ENCODE data around the gene TMEM236.
A peak's percentile ranks its signal among the peaks of the same experiment; 100 is the strongest.

The TMEM236 gene

DNA sequence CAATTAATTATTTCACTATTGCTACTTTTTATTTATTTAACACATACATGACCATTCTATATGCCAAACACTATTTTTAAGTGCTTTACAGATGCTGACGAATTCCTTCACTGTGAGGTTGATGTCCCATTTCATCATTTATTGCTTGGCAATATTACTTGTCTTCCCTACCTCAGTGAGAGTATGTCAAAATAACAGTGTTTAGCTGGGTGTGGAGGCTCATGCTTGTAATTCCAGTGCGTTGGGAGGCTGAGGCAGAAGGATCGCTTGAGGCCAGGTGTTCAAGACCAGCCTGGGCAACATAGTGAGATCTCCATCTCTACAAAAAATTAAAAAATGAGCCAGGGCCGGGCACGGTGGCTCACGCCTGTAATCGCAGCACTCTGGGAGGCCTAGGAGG lies 37.4 kb downstream of the TMEM236 start:
- peaks cover 3% of the 10 kb centered on the region for H3K27me3 Mint-ChIP-seq
- ATAC-seq (no peak), DNase-seq (no peak)
- peaks cover 4% of the 10 kb centered on the region for H3K4me1 Mint-ChIP-seq
- no peak overlapping the region for H3K4me3 Mint-ChIP-seq
- H3K36me3 Mint-ChIP-seq (ENCODE audit: low read depth): no peaks in the 10 kb centered on the region
- no peak overlapping the region for H3K27ac Mint-ChIP-seq
- no peaks in the 10 kb centered on the region for H3K9me3 Mint-ChIP-seq

DNA sequence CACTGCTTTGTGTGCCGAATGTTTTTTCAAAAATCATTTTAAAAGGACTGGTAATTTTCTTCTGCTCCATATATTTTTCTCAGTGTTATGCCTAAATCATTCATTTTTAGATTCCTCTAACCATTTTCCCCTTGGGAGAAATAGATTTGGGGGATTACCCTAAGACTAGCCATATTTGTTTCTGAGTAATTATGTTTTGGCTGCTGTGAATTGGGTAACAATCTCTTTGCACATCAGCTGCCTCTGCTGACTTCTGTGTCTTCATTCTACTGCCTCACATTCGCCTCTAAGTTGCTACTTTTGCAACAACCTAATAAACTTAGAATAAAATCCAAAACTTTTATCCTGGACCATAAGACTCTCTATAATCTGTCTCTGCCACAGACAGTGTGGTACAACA lies 38.6 kb downstream of the TMEM236 start:
- Mint-ChIP-seq H3K27ac (no peak overlapping the region), H3K4me3 (no peak overlapping the region)
- no peak for ATAC-seq

DNA sequence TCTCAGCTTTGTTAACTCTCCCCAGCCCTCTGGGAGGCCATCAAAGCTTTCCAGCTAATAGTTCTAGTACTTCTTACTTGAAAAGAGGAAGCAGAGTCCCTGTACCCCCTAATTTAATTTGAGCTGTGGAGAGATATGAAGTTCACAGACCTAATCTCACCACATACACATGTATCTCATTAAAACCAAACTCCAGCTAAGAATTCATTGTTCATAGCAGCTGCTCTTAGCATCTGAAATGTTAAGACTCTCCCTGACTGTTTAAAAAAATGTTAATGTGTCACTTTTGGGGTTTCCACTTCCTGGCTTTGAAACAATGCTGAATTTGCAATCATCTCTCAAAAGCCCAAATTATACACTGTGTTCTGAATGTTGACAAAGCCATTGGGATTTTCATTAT lies 41.0 kb downstream of the TMEM236 start:
- ATAC-seq (no peak), DNase-seq (no peak)
- no peak overlapping the region for H3K4me3 Mint-ChIP-seq
- H3K27ac Mint-ChIP-seq: no peak overlapping the region
- H3K36me3 Mint-ChIP-seq (ENCODE audit: low read depth): no peaks in the 10 kb centered on the region
- H3K27me3 Mint-ChIP-seq: peaks cover 3% of the 10 kb centered on the region
- no peaks in the 10 kb centered on the region for H3K9me3 Mint-ChIP-seq
- peaks cover 4% of the 10 kb centered on the region for H3K4me1 Mint-ChIP-seq

More for the DNA sequence above, 38.6 kb downstream of the TMEM236 start:
- Mint-ChIP-seq H3K4me1 (peaks cover 4% of the 10 kb centered on the region), H3K36me3 (ENCODE audit: low read depth) (no peaks in the 10 kb centered on the region), H3K27me3 (peaks cover 3% of the 10 kb centered on the region), H3K9me3 (no peaks in the 10 kb centered on the region)
- no peak for DNase-seq

DNA sequence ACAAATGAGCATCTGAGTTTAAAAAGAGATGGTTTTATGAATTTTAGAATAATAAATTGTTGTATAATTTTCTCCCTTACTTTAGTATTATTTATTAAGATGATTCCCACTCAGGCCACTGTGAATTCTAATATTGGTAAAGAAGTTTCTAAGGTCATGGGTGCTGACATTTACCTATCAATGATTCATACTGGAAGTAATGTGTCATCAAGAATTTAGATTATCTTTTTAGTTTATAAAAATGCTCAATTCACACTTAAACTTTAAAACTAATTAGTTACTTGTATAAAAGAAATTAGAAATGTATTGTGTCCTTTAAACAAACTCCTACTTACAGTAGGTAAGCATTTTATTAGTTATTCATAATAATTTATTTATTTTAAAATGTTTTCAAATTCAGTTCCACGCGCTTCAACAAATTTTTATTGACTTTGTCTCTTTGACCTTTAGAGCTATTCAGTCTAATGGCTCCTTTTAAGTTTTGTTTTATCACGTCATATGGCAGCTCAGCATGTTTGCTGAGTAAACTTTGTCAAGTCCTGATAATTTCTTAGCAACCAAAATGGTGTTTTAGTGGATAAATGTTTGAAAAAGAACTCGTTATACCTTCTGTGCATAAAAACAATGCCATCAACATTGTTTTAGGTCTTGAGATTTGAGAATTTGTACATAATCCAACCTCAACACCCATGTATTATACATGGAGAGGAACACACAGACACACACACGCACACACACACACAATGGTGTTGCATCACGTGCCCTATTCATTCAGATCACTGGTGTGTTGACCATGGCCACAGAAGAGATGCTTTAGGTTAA lies 42.0 kb downstream of the TMEM236 start:
- Mint-ChIP-seq H3K4me3 (no peak overlapping the region), H3K4me1 (peaks cover 4% of the 10 kb centered on the region), H3K36me3 (ENCODE audit: low read depth) (no peaks in the 10 kb centered on the region), H3K9me3 (no peaks in the 10 kb centered on the region), H3K27ac (no peak overlapping the region), H3K27me3 (peaks cover 3% of the 10 kb centered on the region)
- no peak for DNase-seq
- ATAC-seq: no peak

DNA sequence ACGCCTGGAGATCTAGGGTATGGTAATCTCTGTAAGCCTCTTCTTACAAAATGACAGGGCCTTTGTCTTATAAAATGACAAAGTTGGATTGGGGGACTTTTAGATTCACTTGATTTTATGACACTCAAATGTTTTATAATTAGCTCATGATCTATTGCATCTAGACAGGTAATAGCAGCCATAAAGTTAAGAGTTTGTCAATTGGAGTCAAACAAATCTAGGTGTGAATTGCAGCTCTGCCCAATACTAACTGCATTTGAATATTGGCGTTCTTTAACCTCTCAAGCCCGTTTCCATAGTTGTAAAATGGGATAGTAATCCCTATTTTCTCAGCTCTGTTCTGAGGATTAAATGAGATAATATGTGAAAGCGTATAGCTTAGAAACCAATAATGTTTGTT lies 43.1 kb downstream of the TMEM236 start:
- Mint-ChIP-seq H3K27ac (no peak overlapping the region), H3K4me1 (peaks cover 4% of the 10 kb centered on the region), H3K9me3 (no peaks in the 10 kb centered on the region), H3K36me3 (ENCODE audit: low read depth) (no peaks in the 10 kb centered on the region), H3K4me3 (no peak overlapping the region), H3K27me3 (peaks cover 3% of the 10 kb centered on the region)
- ATAC-seq (no peak), DNase-seq (no peak)

DNA sequence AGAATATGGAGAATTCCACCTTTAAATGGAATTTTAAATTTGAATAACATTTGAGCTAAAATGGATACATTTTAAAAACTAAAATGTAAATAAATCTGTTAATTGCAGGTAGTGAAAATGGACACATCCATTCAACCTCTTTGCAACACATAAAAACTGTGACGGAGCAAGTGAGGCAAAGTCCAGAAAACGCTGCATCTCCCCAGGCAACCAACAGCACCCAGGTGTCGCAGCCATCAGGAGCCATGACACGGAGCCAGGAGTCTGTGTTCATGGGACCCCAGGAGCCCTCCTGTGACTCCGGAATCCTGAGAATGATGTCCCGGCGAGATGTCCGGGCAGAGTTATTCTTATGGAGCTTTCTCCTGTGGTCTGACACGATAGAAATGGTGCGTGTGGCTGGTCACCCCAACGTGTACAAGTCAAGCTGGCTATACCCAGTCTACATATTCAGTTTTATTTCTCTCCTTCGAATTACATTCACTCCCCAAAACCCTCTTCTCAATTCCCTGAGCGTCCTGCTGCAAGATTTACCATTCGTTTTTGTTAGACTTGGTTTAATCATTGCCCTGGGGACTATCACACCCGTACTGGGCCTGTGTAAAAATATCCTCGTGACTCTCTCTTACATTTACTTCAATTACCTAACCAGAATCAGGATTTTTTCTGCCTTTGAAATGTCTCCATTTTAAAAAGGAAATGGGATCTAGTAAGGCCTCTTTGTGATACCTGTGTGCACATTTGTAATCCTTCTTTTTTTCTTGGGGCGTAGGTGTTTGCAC lies 44.0 kb downstream of the TMEM236 start:
- no peak for ATAC-seq
- no peaks in the 10 kb centered on the region for H3K36me3 Mint-ChIP-seq (ENCODE audit: low read depth)
- H3K27me3 Mint-ChIP-seq: peaks cover 3% of the 10 kb centered on the region
- H3K27ac Mint-ChIP-seq: no peak overlapping the region
- no peak for DNase-seq
- no peak overlapping the region for H3K4me3 Mint-ChIP-seq
- no peaks in the 10 kb centered on the region for H3K9me3 Mint-ChIP-seq
- H3K4me1 Mint-ChIP-seq: peaks cover 4% of the 10 kb centered on the region

DNA sequence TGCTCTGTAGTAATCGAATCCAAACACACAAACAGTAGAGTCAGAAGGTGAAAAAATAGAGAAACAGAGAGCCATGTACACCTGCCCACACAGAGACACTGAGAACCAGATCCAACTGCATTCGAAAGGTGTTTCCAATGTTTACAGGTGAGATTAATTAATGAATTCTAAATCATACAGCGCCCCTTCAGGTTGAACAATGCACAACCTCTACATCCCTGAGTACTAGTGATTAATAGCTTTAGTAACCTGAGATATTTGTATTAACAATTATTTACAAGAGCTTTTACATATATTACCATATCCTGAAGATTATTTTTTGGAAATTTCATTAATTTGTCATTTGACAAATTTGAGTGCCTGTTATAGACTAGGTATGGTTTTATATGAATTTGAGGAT lies 49.5 kb downstream of the TMEM236 start:
- no peaks in the 10 kb centered on the region for H3K36me3 Mint-ChIP-seq (ENCODE audit: low read depth)

DNA sequence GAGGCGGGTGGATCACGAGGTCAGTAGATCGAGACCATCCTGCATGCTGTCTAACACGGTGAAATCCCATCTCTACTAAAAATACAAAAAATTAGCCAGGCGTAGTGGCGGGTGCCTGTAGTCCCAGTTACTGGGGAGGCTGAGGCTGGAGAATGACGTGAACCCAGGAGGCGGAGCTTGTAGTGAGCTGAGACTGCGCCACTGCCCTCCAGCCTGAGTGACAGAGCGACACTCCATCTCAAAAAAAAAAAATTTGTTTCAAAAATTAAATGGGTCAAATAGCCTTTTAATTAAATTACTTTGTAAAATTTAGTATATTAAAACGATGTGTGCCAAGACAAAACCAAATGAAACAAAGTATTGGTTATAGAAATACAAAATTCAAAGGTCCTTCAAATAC lies 50.3 kb downstream of the TMEM236 start:
- no peak for ATAC-seq
- peaks cover 12% of the 10 kb centered on the region for H3K4me1 Mint-ChIP-seq
- H3K4me3 Mint-ChIP-seq: no peak overlapping the region
- DNase-seq: no peak
- H3K36me3 Mint-ChIP-seq (ENCODE audit: low read depth): no peaks in the 10 kb centered on the region
- H3K27me3 Mint-ChIP-seq: peaks cover 7% of the 10 kb centered on the region
- no peaks in the 10 kb centered on the region for H3K9me3 Mint-ChIP-seq
- no peak overlapping the region for H3K27ac Mint-ChIP-seq

More for the DNA sequence above, 49.5 kb downstream of the TMEM236 start:
- no peaks in the 10 kb centered on the region for H3K9me3 Mint-ChIP-seq
- H3K27me3 Mint-ChIP-seq: peaks cover 6% of the 10 kb centered on the region
- H3K4me3 Mint-ChIP-seq: no peak overlapping the region
- no peak for ATAC-seq
- DNase-seq: no peak
- H3K27ac Mint-ChIP-seq: no peak overlapping the region
- H3K4me1 Mint-ChIP-seq: peaks cover 12% of the 10 kb centered on the region

DNA sequence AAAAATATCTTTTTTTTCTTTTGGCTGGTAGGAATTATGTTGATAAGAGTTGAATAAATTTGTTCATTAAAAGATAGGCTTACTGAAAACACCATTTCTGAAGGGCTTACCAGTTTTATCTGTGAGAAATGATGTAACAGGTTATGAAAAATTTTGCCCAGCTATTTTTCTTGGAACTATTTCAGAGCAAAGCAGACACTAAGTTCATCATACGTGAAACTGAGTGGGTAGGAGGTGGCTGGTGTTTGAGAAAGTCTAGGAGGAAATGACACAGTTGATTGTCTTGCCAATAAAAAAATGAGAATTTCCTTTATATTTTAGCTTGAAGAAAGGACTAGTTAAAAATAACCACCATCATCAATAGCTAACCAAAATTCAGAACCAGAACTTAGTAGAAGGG lies 51.0 kb downstream of the TMEM236 start:
- H3K4me1 Mint-ChIP-seq: peaks cover 12% of the 10 kb centered on the region
- H3K9me3 Mint-ChIP-seq: no peaks in the 10 kb centered on the region
- DNase-seq (no peak), ATAC-seq (no peak)
- no peak overlapping the region for H3K27ac Mint-ChIP-seq
- H3K27me3 Mint-ChIP-seq: peaks cover 7% of the 10 kb centered on the region
- no peaks in the 10 kb centered on the region for H3K36me3 Mint-ChIP-seq (ENCODE audit: low read depth)
- no peak overlapping the region for H3K4me3 Mint-ChIP-seq

DNA sequence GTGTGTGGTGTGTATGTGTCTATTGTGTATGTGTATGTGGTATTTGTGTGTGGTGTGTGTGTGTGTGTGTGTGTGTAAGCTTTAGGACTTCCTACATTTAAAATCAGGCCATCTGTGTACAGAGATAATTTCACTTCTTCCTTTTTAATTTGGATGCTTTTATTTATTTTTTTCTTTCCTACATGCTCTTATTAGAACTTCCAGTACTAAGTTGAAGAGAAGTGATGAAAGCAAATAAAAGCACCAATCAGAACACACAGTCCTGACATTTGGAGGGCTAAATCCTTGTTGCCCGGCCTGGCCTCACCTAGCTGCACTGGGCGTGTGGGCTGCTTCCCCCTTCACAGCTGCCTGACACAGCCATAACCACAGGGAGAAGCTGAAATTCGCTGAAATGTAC lies 53.3 kb downstream of the TMEM236 start:
- H3K4me3 Mint-ChIP-seq: no peak overlapping the region
- no peaks in the 10 kb centered on the region for H3K9me3 Mint-ChIP-seq

DNA sequence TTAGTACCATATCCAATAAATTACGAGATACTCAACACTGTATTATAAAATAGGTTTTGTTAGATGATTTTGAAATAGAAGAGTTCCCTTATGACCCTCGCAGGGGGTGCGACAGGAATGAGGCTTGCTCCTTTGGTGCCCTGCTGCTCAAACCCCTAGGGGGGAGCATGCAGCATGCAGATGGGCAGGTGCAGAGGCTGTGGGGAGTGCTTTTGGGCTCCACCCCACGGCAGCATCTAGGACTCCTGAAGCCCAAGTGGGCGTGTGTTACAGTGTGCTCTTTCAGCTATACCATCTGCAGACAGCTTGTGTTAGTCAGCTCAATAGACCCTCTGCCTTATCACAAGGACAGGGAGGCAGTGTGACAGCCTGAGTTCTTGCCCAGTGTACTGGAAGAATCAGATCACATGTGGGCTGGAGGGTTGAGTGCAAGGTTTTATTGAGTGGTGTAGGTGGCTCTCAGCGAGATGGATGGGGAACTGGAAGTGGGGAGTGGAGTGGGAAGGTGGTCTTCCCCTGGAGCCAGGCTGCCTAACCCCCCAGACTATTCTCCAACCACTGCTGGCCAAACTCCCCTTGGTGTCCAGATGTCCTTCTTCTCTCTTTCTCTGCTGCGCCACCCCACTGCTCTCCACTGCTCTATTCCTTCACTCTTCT lies 54.0 kb downstream of the TMEM236 start:
- Mint-ChIP-seq H3K27me3 (peaks cover 23% of the 10 kb centered on the region), H3K4me3 (no peak overlapping the region), H3K4me1 (peaks cover 14% of the 10 kb centered on the region), H3K9me3 (no peaks in the 10 kb centered on the region), H3K36me3 (ENCODE audit: low read depth) (no peaks in the 10 kb centered on the region), H3K27ac (no peak overlapping the region)
- DNase-seq (peak; percentile 20), ATAC-seq (peak; percentile 93)

More for the DNA sequence above, 53.3 kb downstream of the TMEM236 start:
- Mint-ChIP-seq H3K27ac (no peak overlapping the region), H3K4me1 (peaks cover 14% of the 10 kb centered on the region), H3K27me3 (peaks cover 20% of the 10 kb centered on the region), H3K36me3 (ENCODE audit: low read depth) (no peaks in the 10 kb centered on the region)
- no peak for ATAC-seq
- DNase-seq: no peak

DNA sequence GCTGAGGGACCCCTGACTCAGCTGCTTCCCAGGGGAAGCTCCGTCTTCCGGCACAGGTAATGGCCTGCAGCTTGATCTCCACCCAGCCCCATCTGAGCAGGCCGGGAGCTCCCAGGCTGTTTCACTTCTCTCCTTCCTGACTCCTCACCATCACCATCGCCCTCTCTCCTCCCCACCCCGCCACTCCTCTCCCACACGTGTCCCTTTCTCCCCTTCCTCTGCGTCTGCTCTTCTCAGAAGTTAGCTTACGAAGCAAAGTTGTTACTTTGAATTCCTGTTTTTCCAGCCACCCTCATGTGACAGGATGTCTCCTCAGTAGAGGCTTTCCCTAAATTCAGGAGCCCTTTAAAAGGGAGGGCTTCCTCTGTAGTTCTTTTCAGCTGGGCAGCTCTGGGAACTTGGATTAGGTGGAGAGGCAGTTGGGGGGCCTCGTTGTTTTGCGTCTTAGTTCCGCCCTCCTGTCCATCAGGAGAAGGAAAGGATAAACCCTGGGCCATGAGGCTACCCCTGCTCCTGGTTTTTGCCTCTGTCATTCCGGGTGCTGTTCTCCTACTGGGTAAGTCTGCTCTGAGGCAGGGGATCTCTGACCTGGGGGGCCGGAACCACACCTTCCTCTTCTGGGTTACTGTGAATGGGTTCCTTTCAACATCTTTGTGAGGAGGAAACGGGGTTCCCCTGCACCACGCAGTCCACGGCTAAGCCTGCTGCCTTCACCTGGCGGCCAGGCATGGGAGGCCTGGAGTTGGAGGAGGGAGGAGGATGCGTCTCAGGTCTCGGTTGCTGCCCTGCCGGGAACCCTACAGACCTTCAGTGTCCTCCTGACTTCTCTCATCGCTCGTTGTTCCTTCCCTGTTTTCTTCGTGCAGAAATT lies 57.2 kb downstream of the TMEM236 start, which contains the start of gene MRC1:
MRC1 (plus strand) TSS at position 378 of the 871 bp plus-strand sequence; CDS start at position 496, 118 bp downstream.
- peaks cover 8% of the 10 kb centered on the region for H3K4me1 Mint-ChIP-seq
- no peak for DNase-seq
- no peaks in the 10 kb centered on the region for H3K36me3 Mint-ChIP-seq (ENCODE audit: low read depth)
- H3K4me3 Mint-ChIP-seq: no peak within 1 kb of the TSS
- ATAC-seq: no peak
- H3K9me3 Mint-ChIP-seq: no peaks in the 10 kb centered on the region
- H3K27me3 Mint-ChIP-seq: peaks cover 23% of the 10 kb centered on the region
- H3K27ac Mint-ChIP-seq: no peak within 1 kb of the TSS

DNA sequence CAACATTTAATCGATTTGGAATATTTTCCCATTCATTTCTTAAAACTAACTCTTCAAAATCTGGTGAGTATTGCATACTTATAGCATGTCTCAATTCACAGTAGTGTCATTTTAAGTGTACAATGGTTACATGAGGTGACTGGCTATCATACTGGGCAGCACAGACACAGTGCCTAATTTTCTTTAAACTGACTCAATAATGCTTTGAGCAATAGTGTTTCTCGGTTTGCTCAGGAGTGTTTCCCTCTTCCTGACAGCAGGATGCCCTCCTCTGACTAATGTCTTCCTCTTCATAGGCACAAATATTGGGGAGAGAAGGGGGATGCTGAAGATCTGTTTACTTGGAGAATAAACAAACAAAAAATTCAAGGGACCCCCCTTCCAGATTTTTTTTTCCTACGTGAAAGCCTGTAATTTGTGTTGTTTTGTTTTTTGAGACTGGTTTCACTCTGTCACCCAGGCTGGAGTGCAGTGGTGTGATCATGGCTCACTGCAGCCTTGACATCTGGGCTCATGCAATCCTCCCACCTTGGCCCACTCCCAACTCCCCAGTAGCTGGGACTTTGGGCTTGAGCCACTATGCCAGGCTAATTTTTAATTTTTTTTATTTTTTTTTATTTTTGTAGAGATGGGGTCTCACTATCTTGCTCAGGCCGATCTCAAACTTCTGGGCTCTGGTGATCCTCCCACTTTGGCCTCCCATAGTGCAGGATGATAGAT lies 59.3 kb downstream of the TMEM236 start:
- DNase-seq: no peak
- ATAC-seq: no peak
- Mint-ChIP-seq H3K27me3 (peaks cover 19% of the 10 kb centered on the region), H3K4me3 (no peak overlapping the region), H3K27ac (no peak overlapping the region), H3K9me3 (no peaks in the 10 kb centered on the region), H3K4me1 (peaks cover 3% of the 10 kb centered on the region), H3K36me3 (ENCODE audit: low read depth) (no peaks in the 10 kb centered on the region)

Data from activated naive CD8-positive, alpha-beta T cell treated with anti-CD3 and anti-CD28 coated beads, Interleukin-2, amount 50 U/mL, for 24 hours (primary cell).